GM12873 (cell line): ENCODE measurements around the gene PTBP3.

ENCODE experiments used
- CTCF ChIP-seq: IDR thresholded peaks from 2 replicates; pipeline ENCODE4 v1.5.1; 2012; ENCODE audit warnings: low read depth, mild to moderate bottlenecking, moderate library complexity, low read length, control low read depth; ENCODE audit not compliant: insufficient read depth; ENCODE audit errors: missing control alignments

PTBP3 gene

GRCh38 chr9:112351184-112351583 lies 17.8 kb upstream of the PTBP3 start:
- TF ChIP-seq CTCF: no peak

GRCh38 chr9:112349008-112349333 lies 15.6 kb upstream of the PTBP3 start:
- TF ChIP-seq CTCF: no peak

GRCh38 chr9:112348257-112349007 lies 15.0 kb upstream of the PTBP3 start:
- TF ChIP-seq CTCF: no peak

- TF ChIP-seq CTCF: no peak
Observed at GRCh38 chr9:112341730-112342129, 8.3 kb upstream of the PTBP3 start.

- TF ChIP-seq CTCF: no peak
Observed at GRCh38 chr9:112339886-112340285, 6.5 kb upstream of the PTBP3 start.

- no peak for TF ChIP-seq CTCF
Observed at GRCh38 chr9:112338561-112338960, 5.1 kb upstream of the PTBP3 start.

GRCh38 chr9:112337547-112337946 lies 4.1 kb upstream of the PTBP3 start:
- no peak for TF ChIP-seq CTCF

GRCh38 chr9:112334432-112334841 lies 1.0 kb upstream of the PTBP3 start:
- TF ChIP-seq CTCF: no peak
